ACC112 (cell line): ENCODE results near the gene PPM1A.
"Not testable (repeated sequence)": the region's sequence is repeated elsewhere in the genome, so short reads cannot be mapped to it uniquely, and the experiment has no call there.

Source experiments
- H2AFZ ChIP-seq: fragments of 200-600 bp; sonication (generic); one replicate; pipeline ENCODE4 v1.6.0; 2017; ENCODE audit warnings: antibody characterized with exemption, low read length; ENCODE audit not compliant: unreplicated experiment
- H3K27ac ChIP-seq: fragments of 200-600 bp; sonication (generic); 2 replicates; pipeline ENCODE4 v1.5.1; 2014; ENCODE audit warnings: low read depth, mild to moderate bottlenecking, antibody characterized with exemption, low read length, moderate library complexity
- H3K27me3 ChIP-seq: fragments of 200-600 bp; sonication (generic); 2 replicates; pipeline ENCODE4 v1.6.1; 2014; ENCODE audit warnings: mild to moderate bottlenecking, antibody characterized with exemption, low read length, moderate library complexity, mixed read lengths; ENCODE audit not compliant: insufficient read depth
- H3K36me3 ChIP-seq: fragments of 200-600 bp; sonication (generic); 2 replicates; pipeline ENCODE4 v1.6.1; 2016; ENCODE audit warnings: mild to moderate bottlenecking, antibody characterized with exemption, low read length, moderate library complexity, mixed read lengths; ENCODE audit not compliant: insufficient read depth
- H3K4me1 ChIP-seq: fragments of 200-600 bp; sonication (generic); one replicate; pipeline ENCODE4 v1.6.1; 2016; ENCODE audit warnings: low read length, mixed read lengths; ENCODE audit not compliant: insufficient read depth, unreplicated experiment, control insufficient read depth
- H3K4me3 ChIP-seq: fragments of 200-600 bp; sonication (generic); 2 replicates; pipeline ENCODE4 v1.5.1; 2014; ENCODE audit warnings: mild to moderate bottlenecking, low read depth, low read length
- H3K79me2 ChIP-seq: fragments of 200-600 bp; sonication (generic); one replicate; pipeline ENCODE4 v1.6.0; 2016; ENCODE audit warnings: low read length; ENCODE audit not compliant: control insufficient read depth, unreplicated experiment, insufficient read depth

PPM1A gene

DNA sequence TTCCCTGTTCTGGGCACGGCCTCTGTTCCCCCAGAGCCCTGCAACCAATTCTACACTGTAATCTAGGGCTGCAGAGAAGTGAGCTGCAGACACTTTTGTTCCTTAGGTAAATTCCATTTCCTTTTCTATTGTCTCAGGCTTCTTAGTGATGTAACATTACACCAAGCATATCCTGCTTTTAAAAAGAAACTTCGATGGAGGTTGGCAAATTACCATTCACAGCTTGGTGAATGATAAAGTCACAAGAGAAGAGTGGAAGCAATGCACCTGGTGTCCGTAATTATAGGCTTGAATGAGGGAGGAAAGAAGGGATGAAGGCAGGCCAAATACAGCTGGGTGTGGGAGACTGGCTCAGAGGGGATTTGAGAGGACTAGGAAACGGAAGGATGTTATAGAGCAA lies 68.6 kb downstream of the PPM1A start:
- Histone ChIP-seq H3K4me3 (no peak overlapping the region), H3K27ac (no peak overlapping the region), H2AFZ (no peak overlapping the region), H3K27me3 (peaks cover 84% of the 10 kb centered on the region), H3K4me1 (no peaks in the 10 kb centered on the region), H3K36me3 (no peaks in the 10 kb centered on the region), H3K79me2 (no peaks in the 10 kb centered on the region)

DNA sequence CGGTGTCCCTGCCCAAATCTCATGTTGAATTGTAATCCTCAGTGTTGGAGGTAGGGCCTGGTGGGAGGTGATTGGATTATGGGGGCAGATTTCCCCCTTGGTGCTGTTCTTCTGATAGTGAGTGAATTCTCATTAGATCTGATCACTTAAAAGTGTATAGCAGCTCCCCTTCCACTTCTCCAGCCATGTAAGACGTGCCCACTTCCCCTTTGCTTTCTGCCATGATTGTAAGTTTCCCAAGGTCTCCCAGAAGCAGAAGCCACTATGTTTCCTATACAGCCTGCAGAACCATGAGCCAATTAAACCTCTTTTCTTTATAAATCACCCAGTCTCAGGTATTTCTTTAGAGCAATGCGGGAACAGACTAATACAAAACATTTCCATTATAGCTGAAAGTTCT lies 71.8 kb downstream of the PPM1A start:
- not testable (repeated sequence) for H3K36me3 ChIP-seq, H2AFZ ChIP-seq, H3K27ac ChIP-seq, H3K4me3 ChIP-seq, H3K79me2 ChIP-seq, H3K4me1 ChIP-seq
- H3K27me3 ChIP-seq = peaks cover 84% of the 10 kb centered on the region

DNA sequence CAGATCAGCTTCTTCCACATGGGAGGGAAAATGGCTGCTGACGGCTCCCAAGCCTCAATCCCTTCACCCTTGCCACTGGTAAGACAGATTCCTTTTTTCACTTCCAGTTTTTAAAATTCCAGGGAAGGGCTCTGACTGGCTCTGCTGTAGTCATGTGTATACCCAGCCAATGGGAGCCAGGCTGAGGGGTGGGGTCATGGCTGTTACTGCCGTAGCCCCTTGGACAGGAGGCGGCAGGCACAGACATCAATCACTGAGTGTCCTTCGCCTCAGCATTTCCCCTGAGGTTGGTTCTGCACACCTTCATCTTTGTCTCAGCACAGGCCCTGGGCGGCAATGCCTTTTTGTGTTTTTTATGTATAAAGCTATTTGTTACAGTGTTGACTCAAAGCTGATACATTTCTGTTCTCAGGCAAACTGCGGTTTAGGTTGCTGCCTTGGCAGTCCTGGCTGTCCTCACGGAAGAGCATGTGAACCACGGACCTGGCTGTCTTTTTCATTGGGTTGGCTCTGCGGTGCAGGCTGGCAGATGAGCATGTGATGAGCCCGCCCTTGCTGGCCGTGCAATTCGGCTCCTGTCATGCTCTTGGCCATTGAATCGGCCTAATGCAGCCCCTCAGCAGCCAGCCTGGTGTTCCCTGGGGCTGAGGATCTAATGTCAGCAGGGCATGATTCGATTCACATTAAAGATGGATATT lies 74.3 kb downstream of the PPM1A start:
- H3K27ac ChIP-seq = no peak overlapping the region
- H3K36me3 ChIP-seq = no peaks in the 10 kb centered on the region
- H3K79me2 ChIP-seq = no peaks in the 10 kb centered on the region
- H3K27me3 ChIP-seq = peaks cover 85% of the 10 kb centered on the region
- no peak overlapping the region for H3K4me3 ChIP-seq
- H3K4me1 ChIP-seq = peaks cover 3% of the 10 kb centered on the region
- H2AFZ ChIP-seq = no peak overlapping the region

DNA sequence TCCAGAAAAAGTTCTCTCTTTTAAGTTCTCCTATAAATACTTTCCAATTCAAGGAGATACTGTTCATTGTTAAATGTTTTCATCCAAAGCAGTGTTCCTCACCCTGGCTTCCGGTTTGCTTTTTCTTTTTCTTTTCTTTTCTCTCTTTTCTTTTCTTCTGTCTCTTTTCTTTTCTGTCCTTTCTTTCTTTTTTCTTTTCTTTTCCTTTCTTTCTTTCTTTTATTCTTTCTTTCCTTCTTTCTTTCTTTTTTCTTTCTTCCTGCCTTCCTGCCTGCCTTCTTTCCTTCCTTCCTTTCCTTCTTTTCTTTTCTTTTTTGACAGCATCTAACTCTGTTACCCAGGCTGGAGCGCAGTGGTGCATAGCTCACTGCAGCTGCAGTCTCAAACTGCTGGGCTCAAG lies 75.8 kb downstream of the PPM1A start:
- no peaks in the 10 kb centered on the region for H3K79me2 ChIP-seq
- no peaks in the 10 kb centered on the region for H3K36me3 ChIP-seq
- peaks cover 3% of the 10 kb centered on the region for H3K4me1 ChIP-seq
- H3K4me3 ChIP-seq = no peak overlapping the region
- no peak overlapping the region for H3K27ac ChIP-seq
- no peak overlapping the region for H2AFZ ChIP-seq
- peaks cover 80% of the 10 kb centered on the region for H3K27me3 ChIP-seq

DNA sequence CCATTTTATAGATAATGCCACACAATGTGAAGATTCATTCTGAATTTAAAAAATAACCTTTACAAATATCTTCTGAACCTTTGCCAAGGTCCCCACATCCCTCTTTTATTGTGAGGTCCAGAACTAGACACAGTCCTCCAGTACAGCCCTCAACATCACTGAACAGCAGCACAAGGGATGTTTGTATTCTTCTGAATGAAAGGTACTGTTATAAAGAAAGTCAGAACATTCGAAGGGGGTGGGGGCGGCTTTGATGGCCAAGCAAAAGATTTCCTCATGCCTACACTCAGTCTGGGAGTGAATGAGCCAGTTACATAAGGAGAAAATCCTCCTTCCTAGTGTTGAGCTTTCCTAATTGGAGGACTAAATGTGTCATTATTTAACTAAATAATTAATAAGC lies 77.3 kb downstream of the PPM1A start:
- peaks cover 65% of the 10 kb centered on the region for H3K27me3 ChIP-seq
- H3K79me2 ChIP-seq = no peaks in the 10 kb centered on the region
- H3K27ac ChIP-seq = no peak overlapping the region
- H3K4me1 ChIP-seq = peaks cover 5% of the 10 kb centered on the region
- H2AFZ ChIP-seq = no peak overlapping the region
- no peaks in the 10 kb centered on the region for H3K36me3 ChIP-seq
- no peak overlapping the region for H3K4me3 ChIP-seq

DNA sequence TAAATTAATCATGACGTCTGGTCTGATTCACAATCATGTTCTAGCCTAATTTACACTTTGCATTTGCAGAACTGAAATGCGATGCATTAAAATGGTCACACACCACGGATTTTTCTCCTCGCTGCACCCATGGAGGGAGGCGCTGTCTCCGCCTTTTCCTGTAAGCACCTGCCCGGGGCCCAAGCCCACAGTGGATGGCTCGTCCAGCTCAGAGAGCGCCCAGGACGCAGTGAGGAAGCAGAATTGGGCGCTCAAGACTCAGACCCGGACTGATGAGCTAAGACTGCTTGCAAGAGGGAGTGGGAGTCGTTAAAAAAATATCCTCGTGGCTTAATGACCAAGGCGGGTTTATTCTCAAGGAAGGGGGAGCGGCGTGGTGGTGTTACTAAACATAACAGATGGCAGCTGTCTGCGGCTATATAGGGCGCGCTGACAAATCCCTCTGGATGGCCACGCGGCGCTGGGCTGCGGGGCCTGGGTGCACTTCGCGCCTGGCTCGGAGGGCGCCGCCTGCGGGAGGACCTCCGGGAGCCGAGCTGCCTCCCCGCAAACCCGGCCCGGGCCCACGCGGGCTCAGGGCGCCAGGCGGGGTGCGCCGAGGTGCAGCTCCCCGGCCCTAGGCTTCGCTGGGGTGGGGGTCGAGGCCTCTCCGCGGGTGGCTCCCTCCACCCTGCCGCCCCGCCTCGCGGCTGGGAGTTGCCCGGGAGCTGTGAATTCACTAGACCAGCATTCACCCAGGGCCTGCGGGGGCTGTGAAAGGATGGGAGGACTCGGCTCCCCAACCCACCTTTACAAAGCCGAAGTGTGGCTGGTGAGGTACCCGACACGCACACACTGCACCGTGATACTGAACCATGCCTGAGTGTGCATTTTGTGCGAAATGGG lies 78.7 kb downstream of the PPM1A start:
- Histone ChIP-seq H3K27ac (no peak overlapping the region), H3K79me2 (no peaks in the 10 kb centered on the region), H3K27me3 (peaks cover 52% of the 10 kb centered on the region), H3K36me3 (no peaks in the 10 kb centered on the region), H3K4me1 (peaks cover 6% of the 10 kb centered on the region), H2AFZ (peak overlapping the region; percentile 93), H3K4me3 (peak overlapping the region; percentile 73)

DNA sequence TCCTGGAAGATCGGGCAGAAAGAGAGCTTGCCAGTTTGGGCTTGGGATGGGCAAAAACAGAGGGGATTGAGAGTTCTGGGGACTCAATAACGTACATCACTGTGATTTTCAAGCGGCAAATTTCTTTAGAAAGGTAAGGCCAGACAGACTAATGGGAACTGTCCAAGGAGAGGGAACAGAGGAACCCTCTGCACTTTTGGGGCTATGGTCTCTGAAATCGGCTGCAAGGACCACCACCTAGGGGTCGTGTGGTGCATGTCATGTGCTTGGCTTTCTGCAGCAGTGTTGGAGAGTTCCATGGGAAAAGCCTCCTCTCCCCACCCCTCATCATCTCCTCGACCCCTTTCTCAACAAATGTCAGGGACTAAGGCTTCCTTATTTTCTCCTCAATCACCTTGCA lies 79.6 kb downstream of the PPM1A start:
- Histone ChIP-seq H3K4me3 (no peak overlapping the region; the same call in 1 of the 2 replicates), H3K27me3 (peaks cover 49% of the 10 kb centered on the region), H3K4me1 (peaks cover 6% of the 10 kb centered on the region), H3K36me3 (no peaks in the 10 kb centered on the region), H3K27ac (no peak overlapping the region), H3K79me2 (no peaks in the 10 kb centered on the region), H2AFZ (no peak overlapping the region)

DNA sequence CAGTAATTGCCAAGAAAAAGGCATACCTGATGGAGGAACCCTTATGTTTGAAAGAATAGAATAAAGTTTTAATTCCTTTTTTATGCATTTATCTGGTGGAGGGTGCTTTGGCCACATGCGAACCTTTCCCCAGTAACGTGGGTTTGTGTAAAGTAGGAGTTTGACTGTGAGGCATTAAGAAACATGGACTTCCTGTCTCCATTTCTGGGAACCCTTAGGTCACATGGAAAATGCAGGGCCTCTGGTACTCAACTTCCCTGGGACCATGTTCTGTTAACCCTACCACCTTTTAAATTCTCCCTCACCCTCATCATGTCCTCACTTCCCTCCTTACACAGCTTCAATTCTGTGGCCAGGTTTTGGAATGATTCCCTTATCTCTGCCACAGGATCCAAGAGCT lies 80.3 kb downstream of the PPM1A start:
- no peak overlapping the region for H3K27ac ChIP-seq
- H3K4me1 ChIP-seq = peaks cover 6% of the 10 kb centered on the region
- H2AFZ ChIP-seq = no peak overlapping the region
- H3K4me3 ChIP-seq = no peak overlapping the region
- H3K79me2 ChIP-seq = no peaks in the 10 kb centered on the region
- peaks cover 42% of the 10 kb centered on the region for H3K27me3 ChIP-seq
- no peaks in the 10 kb centered on the region for H3K36me3 ChIP-seq

DNA sequence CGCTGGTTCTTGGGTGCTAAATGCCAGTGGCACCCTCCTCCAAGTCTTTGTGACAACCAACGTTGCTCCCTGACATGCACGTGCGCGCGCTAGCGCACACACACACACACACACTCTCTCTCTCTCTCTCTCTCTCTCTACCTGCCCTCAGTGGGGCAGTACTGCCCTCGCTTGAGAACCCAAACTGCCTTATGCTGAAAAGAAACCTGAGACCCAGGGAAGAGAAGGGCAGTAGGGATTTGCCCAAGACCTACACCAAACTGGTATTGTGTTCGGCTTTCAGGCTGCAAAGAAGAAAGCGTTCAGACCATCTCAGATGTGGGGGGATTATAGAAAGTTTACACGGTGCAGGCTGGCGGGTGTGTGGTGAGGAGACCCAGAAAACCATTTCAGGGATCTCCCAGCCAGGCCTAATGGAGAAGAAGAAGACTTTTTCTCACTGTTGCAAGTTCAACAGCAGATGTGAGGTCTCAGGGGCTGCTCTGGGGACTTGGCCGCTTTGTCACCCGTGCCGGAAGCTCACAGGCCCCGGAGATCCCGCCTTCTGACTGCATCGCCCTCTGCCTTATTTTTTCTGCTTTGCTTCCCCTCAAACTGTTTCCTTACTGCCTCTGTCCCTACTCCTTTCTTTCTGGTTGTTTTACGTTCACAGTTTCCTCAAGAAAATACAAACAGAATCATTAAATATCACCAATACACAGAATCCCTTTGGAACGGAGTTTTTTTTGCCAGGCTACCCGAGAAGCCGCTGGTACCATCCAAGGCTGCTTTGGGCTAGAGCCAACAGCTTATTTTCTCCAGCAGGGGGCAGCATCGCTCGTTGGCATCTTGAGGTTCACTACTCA lies 82.4 kb downstream of the PPM1A start:
- Histone ChIP-seq H3K79me2 (no peaks in the 10 kb centered on the region), H3K27me3 (peaks cover 43% of the 10 kb centered on the region), H3K4me3 (peak overlapping the region; percentile 75), H3K4me1 (peaks cover 6% of the 10 kb centered on the region), H3K27ac (no peak overlapping the region), H2AFZ (peak overlapping the region; percentile 84), H3K36me3 (no peaks in the 10 kb centered on the region)

DNA sequence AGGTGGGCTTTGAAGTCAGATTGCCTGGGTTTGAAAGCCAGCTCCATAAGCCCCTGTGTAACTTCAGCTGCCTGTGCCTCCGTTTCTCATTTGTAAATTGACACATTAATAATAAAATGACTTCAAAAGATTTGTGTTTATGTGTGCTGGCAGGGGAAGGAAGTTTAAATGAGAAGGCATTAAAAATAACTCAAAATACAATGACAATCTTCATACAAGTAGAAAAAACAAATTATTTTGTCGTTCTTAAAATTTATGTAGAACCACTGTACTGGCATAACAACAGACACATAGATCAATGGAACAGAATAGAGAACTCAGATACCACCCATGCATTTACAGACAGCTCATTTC lies 83.0 kb downstream of the PPM1A start:
- Histone ChIP-seq H3K27ac (no peak overlapping the region), H3K4me1 (peaks cover 6% of the 10 kb centered on the region), H3K79me2 (no peaks in the 10 kb centered on the region), H3K4me3 (peak overlapping the region; percentile 75), H2AFZ (no peak overlapping the region), H3K36me3 (no peaks in the 10 kb centered on the region), H3K27me3 (peaks cover 37% of the 10 kb centered on the region)
